Panc1 (cell line): ENCODE results near the gene PSMD13. TPM values are rescaled to one million over a fixed set of nuclear protein-coding genes. Genes with fewer than 3 reads are reported as not detected.

Experiments used
- ATAC-seq: fragments of 200-7000 bp; cut with Tn5 transposase; 2 replicates; pipeline ENCODE4 v1.9.1; 2020; ENCODE audit warnings: mild to moderate bottlenecking, moderate library complexity
- BruUV-seq: library from RNA; stranded (reverse); fragments of 400-500 nt; replicated peaks from 2 replicates; lab custom pipeline; 2021; lab: Mats Ljungman, UMichigan
- CTCF ChIA-PET: fragments of 300-600 bp; sonication (Branson Sonifier 250); formaldehyde crosslinking; loops from one replicate; lab custom pipeline; 2022; ENCODE audit warnings: antibody characterized with exemption; lab: Charles Lee
- POLR2A ChIA-PET: fragments of 300-600 bp; sonication (Branson Sonifier 250); formaldehyde crosslinking; loops from one replicate; lab custom pipeline; 2022; ENCODE audit warnings: antibody characterized with exemption; lab: Charles Lee
- DNase-seq: peaks from one replicate; pipeline ENCODE4 v3.0.0-alpha.2; 2010; ENCODE audit warnings: low read depth, low spot score
- H3K27ac ChIP-seq: 2 replicates; pipeline ENCODE4 v1.5.1; 2011; ENCODE audit warnings: mild to moderate bottlenecking, low read length, inconsistent platforms
- H3K27me3 ChIP-seq: fragments of 200-500 bp; sonication (Bioruptor generic); 2 replicates; pipeline ENCODE4 v1.6.0; 2014; ENCODE audit warnings: low read length, inconsistent platforms; ENCODE audit not compliant: control insufficient read depth, insufficient read depth
- H3K36me3 ChIP-seq: fragments of 200-500 bp; sonication (Bioruptor generic); 2 replicates; pipeline ENCODE4 v1.5.1; 2014; ENCODE audit warnings: inconsistent platforms, mild to moderate bottlenecking, low read length, moderate library complexity; ENCODE audit not compliant: control insufficient read depth, insufficient read depth
- H3K4me1 ChIP-seq: 2 replicates; pipeline ENCODE4 v1.5.1; 2011; ENCODE audit warnings: inconsistent platforms, mild to moderate bottlenecking, low read length, moderate library complexity; ENCODE audit not compliant: control insufficient read depth, insufficient read depth
- H3K4me3 ChIP-seq, 2 experiments: 2 replicates each; pipeline ENCODE4 v1.5.1; 2011 to 2012; ENCODE audit warnings: low read depth in 2 of 2, low read length in 2 of 2, mild to moderate bottlenecking in 2 of 2, inconsistent platforms in 1 of 2, moderate library complexity in 1 of 2
- H3K9me3 ChIP-seq: fragments of 200-500 bp; sonication (Bioruptor generic); 2 replicates; pipeline ENCODE4 v1.5.1; 2014; ENCODE audit warnings: low read depth, mild to moderate bottlenecking, inconsistent platforms, low read length, moderate library complexity; ENCODE audit not compliant: control insufficient read depth, insufficient read depth
- POLR2AphosphoS5 ChIP-seq: IDR thresholded peaks from 2 replicates; pipeline ENCODE4 v1.6.1; 2012; ENCODE audit warnings: mild to moderate bottlenecking, low read depth, low read length, moderate library complexity
- SIN3A ChIP-seq: IDR thresholded peaks from 2 replicates; pipeline ENCODE4 v1.6.1; 2012; ENCODE audit warnings: low read depth, mild to moderate bottlenecking, low read length, moderate library complexity, borderline replicate concordance; ENCODE audit not compliant: insufficient read depth
- TCF7L2 ChIP-seq: IDR thresholded peaks from 2 replicates; pipeline ENCODE4 v1.6.1; 2011; ENCODE audit warnings: mild to moderate bottlenecking, low read depth, low read length, inconsistent platforms
- in situ Hi-C: cut with HindIII; loops from 2 replicates; pipeline ENCODE4 v1.10.0; 2016; ENCODE audit warnings: low sequenced_read_pairs, low pct_unique_long_range_greater_than_20kb
- intact Hi-C: fragments of 100-400 bp; cut with micrococcal nuclease; formaldehyde crosslinking; loops from one replicate; pipeline ENCODE4 v1.10.0; 2022; ENCODE audit not compliant: unreplicated experiment
- total RNA-seq: library from RNA; stranded (reverse); gene quantifications from one replicate; pipeline ENCODE4 v1.2.1, GENCODE V29; 2021; ENCODE audit not compliant: unreplicated experiment
- TF ChIP-seq, protein P1 (sequence below): fragments of 450-650 bp; IDR thresholded peaks from 2 replicates; pipeline ENCODE4 v1.5.1; 2017; ENCODE audit warnings: mild to moderate bottlenecking
- TF ChIP-seq, protein P2 (sequence below), 2 experiments: IDR thresholded peaks; 2 replicates each; pipeline ENCODE4 v1.6.1; 2011 to 2012; ENCODE audit warnings: low read depth in 2 of 2, control low read depth in 1 of 2, low read length in 1 of 2, mild to moderate bottlenecking in 1 of 2, moderate library complexity in 1 of 2; ENCODE audit not compliant: insufficient read depth in 1 of 2

Gene PSMD13
- total RNA-seq, 1 experiment from 2014 or later = 271 TPM

DNA sequence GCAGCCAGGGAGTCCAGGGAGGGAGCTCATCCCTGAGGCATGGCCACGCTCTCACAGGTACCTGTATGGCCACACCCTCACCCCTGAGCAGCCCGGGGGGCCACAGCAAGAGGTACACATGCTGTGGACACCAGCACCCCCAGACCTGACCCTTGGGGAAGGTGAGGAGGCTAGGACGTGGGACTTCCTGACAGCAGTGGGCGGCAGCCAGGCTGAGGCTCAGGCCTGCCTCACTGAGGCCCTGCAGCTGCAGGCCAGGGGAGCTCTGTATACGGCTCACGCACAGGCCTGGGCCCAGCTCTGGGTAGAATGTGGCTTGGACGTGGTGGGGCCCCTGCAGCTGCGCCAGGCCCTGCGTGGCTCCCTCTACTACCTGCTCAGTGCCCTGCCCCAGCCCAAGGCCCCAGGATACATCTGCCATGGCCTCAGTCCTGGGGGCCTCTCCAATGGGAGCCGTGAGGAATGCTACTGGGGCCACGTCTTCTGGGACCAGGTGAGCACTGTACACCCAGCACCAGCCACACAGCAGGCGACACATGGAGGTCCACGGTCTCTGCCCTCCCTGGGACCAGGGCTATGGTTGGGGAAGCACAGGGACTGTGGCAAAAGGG, 54.0 kb downstream of the PSMD13 start:
- H3K27ac ChIP-seq = no peak overlapping the region; the same call in 1 of the 2 replicates
- ChIA-PET CTCF (interaction anchor here (0.7 kb wide), 1 partner anchor 16 kb away, joined by 3 read pairs; no protein-coding TSS in a partner anchor), POLR2A (no interaction called here)

DNA sequence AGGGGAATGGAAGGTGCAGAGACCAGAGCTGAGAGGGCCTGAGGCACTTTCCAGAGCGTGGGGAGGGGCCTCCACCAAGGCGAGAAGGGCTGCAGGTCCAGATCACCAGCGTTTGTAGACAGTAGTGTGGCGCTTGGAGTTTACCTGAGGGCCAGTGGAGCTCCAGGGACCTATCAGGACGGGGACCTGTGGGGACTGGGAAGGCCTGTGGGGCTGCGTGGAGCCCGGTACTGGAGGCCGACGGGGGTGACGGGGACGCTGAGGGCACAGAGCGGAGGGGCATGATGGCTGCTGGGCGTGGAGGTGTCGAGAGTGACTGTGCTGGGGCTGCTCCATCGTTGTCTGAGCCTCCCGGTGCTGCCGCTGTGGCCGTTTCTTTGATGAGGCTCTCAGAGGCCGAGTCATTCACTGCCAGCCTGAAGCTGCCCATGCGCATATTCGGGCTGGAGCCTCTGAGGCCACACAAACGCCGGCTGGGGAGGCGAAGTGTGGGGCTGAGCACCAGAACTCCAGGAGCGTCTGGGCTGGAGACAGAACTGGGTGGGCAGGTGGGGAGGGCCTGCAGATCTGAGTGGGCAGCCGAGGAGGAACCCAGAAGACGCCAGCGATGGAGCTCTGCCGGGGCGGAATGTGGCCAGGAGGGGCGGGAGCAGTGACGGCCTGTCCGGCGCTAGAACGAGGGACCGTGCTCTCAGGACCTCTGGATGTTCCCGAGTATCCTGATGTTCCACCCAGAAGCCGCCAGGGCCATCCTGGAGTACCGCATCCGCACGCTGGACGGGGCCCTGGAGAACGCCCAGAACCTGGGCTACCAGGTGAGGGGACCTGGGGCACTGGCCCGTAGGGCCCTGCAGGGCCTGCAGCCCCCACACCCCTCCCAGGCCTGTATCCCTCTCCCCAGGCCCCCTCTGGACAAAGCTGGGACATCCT, 54.8 kb downstream of the PSMD13 start:
- ATAC-seq = no peak
- POLR2A ChIA-PET = no interaction called here
- Histone ChIP-seq H3K9me3 (no peaks in the 10 kb centered on the region), H3K27me3 (no peaks in the 10 kb centered on the region), H3K4me1 (peaks cover 30% of the 10 kb centered on the region), H3K36me3 (no peaks in the 10 kb centered on the region), H3K4me3 (no peak overlapping the region), H3K27ac (no peak overlapping the region)
- intact Hi-C loops = no loop called here
- TF ChIP-seq, protein P1, sequence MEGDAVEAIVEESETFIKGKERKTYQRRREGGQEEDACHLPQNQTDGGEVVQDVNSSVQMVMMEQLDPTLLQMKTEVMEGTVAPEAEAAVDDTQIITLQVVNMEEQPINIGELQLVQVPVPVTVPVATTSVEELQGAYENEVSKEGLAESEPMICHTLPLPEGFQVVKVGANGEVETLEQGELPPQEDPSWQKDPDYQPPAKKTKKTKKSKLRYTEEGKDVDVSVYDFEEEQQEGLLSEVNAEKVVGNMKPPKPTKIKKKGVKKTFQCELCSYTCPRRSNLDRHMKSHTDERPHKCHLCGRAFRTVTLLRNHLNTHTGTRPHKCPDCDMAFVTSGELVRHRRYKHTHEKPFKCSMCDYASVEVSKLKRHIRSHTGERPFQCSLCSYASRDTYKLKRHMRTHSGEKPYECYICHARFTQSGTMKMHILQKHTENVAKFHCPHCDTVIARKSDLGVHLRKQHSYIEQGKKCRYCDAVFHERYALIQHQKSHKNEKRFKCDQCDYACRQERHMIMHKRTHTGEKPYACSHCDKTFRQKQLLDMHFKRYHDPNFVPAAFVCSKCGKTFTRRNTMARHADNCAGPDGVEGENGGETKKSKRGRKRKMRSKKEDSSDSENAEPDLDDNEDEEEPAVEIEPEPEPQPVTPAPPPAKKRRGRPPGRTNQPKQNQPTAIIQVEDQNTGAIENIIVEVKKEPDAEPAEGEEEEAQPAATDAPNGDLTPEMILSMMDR = no peak
- BruUV-seq = no TSS peak
- CTCF ChIA-PET = interaction anchor here (0.7 kb wide), 1 partner anchor 15 kb away, joined by 3 read pairs; no protein-coding TSS in a partner anchor
- DNase-seq = no peak
- in situ Hi-C loops = no loop called here

More for the DNA sequence above, 54.0 kb downstream of the PSMD13 start:
- DNase-seq = no peak
- H3K9me3 ChIP-seq = no peaks in the 10 kb centered on the region
- intact Hi-C loops = no loop called here
- ATAC-seq = no peak
- H3K4me3 ChIP-seq = no peak overlapping the region
- BruUV-seq = no TSS peak
- H3K36me3 ChIP-seq = no peaks in the 10 kb centered on the region
- no peaks in the 10 kb centered on the region for H3K27me3 ChIP-seq
- TF ChIP-seq, protein P2, sequence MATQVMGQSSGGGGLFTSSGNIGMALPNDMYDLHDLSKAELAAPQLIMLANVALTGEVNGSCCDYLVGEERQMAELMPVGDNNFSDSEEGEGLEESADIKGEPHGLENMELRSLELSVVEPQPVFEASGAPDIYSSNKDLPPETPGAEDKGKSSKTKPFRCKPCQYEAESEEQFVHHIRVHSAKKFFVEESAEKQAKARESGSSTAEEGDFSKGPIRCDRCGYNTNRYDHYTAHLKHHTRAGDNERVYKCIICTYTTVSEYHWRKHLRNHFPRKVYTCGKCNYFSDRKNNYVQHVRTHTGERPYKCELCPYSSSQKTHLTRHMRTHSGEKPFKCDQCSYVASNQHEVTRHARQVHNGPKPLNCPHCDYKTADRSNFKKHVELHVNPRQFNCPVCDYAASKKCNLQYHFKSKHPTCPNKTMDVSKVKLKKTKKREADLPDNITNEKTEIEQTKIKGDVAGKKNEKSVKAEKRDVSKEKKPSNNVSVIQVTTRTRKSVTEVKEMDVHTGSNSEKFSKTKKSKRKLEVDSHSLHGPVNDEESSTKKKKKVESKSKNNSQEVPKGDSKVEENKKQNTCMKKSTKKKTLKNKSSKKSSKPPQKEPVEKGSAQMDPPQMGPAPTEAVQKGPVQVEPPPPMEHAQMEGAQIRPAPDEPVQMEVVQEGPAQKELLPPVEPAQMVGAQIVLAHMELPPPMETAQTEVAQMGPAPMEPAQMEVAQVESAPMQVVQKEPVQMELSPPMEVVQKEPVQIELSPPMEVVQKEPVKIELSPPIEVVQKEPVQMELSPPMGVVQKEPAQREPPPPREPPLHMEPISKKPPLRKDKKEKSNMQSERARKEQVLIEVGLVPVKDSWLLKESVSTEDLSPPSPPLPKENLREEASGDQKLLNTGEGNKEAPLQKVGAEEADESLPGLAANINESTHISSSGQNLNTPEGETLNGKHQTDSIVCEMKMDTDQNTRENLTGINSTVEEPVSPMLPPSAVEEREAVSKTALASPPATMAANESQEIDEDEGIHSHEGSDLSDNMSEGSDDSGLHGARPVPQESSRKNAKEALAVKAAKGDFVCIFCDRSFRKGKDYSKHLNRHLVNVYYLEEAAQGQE (IDR thresholded peaks at IDR 0.05; ENCODE audit: insufficient read depth in 1 of 2, low read depth in 2 of 2, low read length in 1 of 2) = no peak
- TF ChIP-seq POLR2AphosphoS5 (no peak), TCF7L2 (no peak), SIN3A (no peak)
- TF ChIP-seq, protein P1 = no peak
- peaks cover 29% of the 10 kb centered on the region for H3K4me1 ChIP-seq
- in situ Hi-C loops = no loop called here
